Stimulated activated CD4-positive, alpha-beta T cell treated with anti-CD3 and anti-CD28 coated beads, Interleukin-4, amount 100 ng/mL, for 48 hours (primary cell): ENCODE results near the gene TMBIM1.
A peak's percentile ranks its signal among the peaks of the same experiment; 100 is the strongest.

Experiments
- DNase-seq, 2 donors: peaks; one replicate each; pipeline ENCODE4 v3.0.0-alpha.2; 2020; ENCODE audit warnings: low read depth in 2 of 2

Gene TMBIM1

DNA sequence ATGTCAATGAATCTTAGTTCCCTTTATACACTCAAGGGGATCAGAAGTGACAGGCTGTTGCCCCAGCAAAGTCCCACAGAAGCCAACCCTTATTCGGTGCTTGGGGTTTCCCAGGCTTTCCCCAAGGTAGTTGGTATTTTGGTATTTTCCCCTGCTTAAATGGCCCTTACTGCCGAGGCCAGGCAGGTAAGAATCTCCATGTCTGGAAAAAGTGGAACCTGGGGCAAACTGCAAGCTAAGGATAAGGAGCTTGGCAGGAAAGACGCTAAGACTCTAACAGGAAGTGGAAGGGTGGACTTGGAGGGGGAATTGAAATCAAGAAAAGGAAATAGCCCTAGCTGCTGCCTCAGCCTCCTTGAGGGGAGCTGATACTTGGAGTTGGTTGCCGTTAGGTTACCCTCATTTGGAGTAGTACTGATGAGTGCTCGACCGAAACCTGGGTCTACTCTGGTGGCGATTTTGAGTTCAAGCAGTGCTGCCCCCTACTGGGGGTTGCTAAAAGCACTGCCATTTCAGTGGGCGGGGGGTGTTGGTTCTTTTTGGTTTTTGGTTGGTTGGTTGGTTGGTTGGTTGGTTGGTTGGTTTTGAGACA is 34.8 kb downstream of the TMBIM1 start:
- DNase-seq: peak; percentile 58 to 66

DNA sequence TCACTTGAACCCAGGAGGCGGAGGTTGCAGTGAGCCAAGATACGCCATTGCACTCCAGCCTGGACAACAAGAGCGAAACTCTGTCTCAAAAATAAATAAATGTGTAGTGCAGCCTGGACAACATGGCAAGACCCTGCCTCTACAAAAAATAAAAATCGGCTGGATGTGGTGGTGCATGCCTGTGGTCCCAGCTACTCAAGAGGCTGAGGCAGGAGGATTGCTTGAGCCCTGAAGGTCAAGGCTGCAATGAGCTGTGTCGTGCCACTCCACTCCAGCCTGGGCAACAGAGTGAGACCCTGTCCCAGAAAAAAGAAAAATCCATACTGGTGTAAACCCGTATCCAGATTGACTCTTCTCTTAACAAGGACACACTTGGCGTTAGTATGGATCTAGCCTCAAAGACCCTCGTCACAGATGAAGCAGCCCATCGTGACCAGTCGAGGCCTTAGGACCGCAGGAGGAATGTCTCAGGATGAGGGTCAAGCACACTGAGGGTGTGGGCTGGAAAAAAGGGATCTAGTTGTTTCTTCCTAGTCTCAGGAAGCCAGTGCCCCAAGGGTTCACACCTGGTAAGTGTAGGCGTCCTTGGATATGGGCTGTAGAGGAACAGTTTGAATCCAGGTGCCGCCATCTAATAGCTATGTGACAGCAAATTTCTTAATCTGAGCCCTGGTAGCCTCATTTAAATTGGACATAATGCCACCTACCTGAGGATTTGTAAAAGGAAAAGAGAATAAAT is 35.5 kb downstream of the TMBIM1 start:
- no peak for DNase-seq

DNA sequence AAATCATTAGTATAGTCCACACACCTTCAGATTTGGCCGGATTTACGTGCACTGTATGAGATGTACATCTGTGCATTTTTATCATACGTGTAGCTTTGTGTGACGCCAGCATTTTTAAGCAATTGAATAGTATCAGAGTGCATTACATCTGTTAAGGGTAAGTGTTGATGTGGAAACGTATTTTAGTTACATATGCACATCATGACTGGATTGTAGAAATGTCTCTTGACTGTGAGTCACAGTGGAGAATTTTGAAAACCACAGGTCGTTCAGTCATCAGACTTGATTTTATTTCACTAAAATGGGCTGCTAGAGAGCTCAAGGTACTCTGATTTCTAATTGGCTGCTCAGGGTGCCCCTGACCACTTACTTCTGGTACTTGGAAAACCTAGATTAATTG is 36.9 kb downstream of the TMBIM1 start:
- DNase-seq: no peak

DNA sequence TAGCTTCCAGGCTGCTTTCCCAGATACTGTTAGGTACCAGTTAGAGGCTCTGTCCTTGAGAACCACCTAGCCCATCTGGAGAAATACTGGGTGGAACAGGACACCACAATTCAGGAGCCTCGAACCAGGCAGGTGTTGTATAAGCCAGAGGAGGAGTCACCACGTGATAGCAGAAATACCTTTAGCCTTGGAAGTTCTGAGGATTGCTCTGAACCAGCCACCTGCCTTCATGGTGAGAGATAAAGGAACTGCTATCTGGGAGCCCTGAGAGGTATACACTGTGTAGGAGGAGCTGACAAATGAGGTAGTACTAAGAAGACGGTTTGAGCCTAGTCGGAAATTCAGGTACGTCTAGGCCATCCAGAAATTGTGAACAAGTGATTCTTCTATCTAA is 39.1 kb downstream of the TMBIM1 start:
- DNase-seq: no peak

- DNase-seq: no peak
Measured at GRCh38 chr2:218252509-218253231, 39.6 kb downstream of the TMBIM1 start.

- no peak for DNase-seq
Measured at GRCh38 chr2:218249691-218250090, 42.6 kb downstream of the TMBIM1 start.

DNA sequence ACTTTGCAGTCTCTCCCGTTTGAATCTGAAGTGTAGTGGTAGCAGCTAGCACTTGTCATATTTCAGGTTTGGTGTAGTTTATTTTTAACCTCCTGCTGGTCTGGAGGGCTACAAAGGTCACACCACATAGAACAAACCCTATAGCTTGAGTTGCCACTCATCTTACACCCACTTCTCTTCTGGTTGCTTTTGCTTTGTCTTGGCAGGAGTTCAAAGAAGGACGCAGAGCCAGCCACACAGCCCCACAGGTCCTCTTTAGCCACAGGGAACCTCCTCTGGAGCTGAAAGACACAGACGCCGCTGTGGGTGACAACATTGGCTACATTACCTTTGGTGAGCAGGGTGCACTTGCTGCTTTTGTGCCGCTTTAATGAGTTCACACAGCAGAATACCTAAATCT is 47.1 kb downstream of the TMBIM1 start:
- no peak for DNase-seq

DNA sequence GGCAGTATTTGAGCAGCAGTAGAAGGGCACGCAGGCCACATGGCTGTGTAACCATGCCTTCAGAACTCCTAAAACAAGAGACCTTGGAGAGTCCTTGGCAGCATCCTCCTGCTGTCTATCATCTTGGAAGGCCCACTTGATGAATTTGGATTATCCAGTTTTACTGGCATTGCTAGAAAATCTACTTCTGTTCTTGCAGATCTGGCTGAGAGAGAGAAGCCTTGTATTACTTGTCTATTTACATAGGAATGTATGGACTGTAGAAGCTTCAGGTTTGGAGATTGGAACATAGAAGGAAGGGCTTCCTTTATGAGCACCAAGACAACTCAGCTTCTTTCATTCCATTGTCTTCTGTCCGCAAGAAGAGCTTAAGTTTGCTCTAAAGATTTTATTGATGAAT is 47.6 kb downstream of the TMBIM1 start:
- no peak for DNase-seq

DNA sequence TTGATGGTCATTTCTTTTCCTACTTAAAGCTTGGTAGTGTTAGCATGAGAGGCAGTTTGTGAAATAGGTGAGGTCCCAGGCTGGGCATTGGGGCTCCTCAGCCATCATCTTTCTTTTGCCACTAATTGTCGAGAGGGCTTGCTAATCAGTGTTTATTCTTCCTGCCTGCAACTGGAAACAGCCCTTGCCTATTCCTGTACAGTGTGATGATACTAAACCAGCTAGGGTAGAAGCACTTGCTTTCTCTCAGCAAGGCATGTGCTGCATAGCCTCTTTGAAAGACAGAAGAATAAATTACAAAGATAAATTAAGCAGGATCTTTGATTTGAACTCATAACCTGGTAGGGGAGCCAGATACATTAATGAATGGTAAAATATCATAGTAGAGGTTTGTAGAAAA is 48.1 kb downstream of the TMBIM1 start:
- no peak for DNase-seq

- DNase-seq: no peak
Measured at GRCh38 chr2:218238887-218239286, 53.4 kb downstream of the TMBIM1 start.

- no peak for DNase-seq
Measured at GRCh38 chr2:218236829-218237228, 55.5 kb downstream of the TMBIM1 start.

- DNase-seq: no peak
Measured at GRCh38 chr2:218235017-218235416, 57.3 kb downstream of the TMBIM1 start.

DNA sequence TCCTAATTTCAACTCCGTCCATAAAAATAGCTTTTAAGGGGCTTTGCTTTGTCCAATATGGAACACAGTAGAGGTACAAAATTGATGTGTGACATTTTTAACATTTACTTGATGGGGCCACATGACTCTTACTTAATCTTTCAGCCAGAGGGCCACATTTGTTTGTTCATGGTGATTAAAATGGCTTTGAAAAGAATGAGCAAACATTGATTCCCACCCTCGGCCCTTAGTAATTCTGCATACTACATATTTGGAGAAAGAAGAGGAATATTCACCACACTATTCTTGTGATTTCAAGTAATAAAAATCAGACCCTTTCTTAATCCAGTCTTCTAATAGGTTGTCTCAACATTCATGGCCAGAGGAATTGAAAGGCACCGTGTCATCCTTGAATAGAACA is 57.8 kb downstream of the TMBIM1 start:
- DNase-seq: no peak

GRCh38 chr2:218233543-218233942 is 58.8 kb downstream of the TMBIM1 start:
- DNase-seq: no peak

DNA sequence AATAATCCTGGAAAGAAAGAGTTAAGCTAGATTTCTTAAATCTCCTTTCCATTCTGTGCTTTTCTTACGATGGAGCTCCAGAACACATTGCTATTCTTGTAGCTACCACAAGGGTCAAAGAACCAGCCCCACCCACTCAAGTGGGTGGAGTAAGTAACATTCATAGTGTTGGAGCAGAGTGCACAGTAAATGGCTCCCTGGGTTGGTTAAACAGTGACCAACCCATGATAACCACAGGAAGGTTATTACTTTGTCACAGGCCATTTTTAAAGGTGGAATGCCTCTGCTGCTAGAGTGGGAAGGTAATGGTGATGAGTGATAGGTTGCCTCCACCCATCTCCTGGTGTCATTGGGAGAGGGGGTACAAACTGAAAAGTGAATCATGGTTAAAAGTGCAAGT is 61.4 kb downstream of the TMBIM1 start:
- DNase-seq: no peak

DNA sequence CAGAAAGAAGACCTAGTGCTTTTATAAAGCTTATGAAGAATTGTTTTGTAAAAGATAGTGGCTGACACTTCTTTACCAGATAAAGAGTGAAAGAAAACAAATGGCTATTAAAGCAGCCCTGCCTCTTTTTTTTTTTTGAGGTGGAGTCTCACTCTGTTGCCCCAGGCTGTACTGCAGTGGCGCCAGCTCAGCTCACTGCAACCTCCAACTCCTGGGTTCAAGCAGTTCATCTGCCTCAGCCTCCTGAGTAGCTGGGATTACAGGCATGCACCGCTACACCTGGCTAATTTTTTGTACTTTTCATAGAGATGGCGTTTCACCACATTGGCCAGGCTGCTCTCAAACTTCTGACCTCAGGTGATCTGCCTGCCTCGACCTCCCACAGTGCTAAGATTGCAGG is 62.5 kb downstream of the TMBIM1 start:
- no peak for DNase-seq

- DNase-seq: no peak
Measured at GRCh38 chr2:218229239-218229638, 63.1 kb downstream of the TMBIM1 start.

- DNase-seq: no peak
Measured at GRCh38 chr2:218228366-218229090, 63.8 kb downstream of the TMBIM1 start.

- DNase-seq: no peak
Measured at GRCh38 chr2:218226903-218227302, 65.4 kb downstream of the TMBIM1 start.
